LNCAP (cell line): Measurements from ENCODE around the gene GXYLT2.

Source experiments
- TF ChIP-seq, protein P1 (sequence below): fragments of 450-650 bp; IDR thresholded peaks from 2 replicates; pipeline ENCODE4 v1.5.1; 2017; ENCODE audit warnings: mild to moderate bottlenecking

Gene GXYLT2

DNA sequence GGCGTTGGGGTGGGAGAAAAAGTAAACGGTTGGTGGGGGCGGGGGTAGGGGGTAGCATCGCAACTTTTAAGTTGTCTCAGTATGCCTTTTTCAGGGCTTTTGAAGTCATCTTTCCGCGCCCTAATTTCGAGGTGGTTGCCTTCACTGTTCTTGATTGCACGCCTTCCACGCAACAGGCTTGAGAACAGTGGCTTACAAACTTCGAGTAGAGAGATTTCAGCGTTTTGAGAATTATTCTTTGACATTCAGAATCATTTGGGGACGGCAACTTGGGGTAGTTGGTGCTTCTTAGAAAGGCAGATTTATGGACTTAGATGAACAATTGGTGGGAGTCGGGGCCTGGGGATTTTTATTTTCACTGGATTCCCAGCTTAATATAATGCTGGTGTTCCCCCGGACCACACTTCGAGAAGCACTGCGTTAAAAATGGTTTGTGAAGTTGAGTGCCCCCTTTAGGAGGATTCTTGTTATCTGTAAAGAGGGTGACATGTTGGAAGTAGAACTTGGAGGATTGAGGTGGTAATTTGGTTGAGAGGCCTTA lies 109.6 kb downstream of the GXYLT2 start:
- TF ChIP-seq, protein P1, sequence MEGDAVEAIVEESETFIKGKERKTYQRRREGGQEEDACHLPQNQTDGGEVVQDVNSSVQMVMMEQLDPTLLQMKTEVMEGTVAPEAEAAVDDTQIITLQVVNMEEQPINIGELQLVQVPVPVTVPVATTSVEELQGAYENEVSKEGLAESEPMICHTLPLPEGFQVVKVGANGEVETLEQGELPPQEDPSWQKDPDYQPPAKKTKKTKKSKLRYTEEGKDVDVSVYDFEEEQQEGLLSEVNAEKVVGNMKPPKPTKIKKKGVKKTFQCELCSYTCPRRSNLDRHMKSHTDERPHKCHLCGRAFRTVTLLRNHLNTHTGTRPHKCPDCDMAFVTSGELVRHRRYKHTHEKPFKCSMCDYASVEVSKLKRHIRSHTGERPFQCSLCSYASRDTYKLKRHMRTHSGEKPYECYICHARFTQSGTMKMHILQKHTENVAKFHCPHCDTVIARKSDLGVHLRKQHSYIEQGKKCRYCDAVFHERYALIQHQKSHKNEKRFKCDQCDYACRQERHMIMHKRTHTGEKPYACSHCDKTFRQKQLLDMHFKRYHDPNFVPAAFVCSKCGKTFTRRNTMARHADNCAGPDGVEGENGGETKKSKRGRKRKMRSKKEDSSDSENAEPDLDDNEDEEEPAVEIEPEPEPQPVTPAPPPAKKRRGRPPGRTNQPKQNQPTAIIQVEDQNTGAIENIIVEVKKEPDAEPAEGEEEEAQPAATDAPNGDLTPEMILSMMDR = peak; percentile 39; the same call in 1 of the 2 replicates

DNA sequence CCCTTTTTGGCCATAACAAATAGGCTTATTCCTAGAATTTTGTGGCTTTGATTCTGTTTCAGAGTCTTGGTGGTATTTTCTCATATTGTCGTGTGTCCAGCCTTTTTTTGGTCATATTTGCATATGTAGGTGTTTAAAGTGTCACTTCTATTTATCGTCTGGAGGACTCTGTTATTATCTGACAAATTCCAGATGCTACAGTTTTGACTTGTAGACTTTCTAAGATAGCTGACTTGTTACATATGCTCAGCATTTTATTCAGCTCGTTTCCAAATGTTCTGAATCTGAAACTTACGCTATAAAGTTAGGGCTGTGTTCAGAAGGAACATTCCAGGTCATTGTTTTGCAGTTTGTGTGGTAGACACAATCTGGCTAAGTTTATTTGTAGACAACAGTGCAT lies 110.6 kb downstream of the GXYLT2 start:
- TF ChIP-seq, protein P1 = no peak

DNA sequence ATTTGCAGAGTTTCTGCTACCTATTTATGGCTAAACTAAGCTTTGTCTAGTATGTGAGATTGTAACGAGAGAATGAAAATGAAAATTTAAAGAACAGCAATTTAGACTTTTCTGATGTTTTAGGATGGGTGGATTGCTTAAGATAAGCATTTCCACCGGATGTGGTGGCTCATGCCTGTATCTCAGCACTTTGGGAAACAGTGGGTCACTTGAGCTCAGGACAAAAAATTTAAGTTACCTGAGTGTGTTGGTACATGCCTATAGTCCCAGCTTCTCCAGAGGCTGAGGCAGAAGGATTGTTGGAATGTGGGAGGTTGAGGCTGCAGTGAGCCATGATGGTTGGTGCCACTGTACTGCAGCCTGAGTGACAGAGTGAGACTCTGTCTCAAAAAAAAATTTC lies 112.1 kb downstream of the GXYLT2 start:
- TF ChIP-seq, protein P1 = no peak

DNA sequence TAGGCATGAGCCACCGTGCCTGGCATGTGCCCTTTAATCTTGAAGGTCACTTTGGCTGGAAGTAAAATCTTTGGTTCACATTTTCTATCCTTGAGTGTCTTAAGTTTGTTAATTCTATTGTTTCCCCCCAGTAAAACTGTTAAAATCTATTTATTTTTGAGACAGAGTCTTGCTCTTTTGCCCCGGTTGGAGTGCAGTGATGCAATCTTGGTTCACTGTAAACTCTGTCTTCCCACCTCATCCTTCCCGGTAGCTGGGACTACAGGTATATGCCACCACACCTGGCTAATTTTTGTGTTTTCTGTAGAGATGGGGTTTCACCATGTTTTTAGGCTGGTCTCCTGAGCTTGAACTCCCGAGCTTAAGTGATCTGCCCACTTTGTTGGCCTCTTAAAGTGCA lies 116.5 kb downstream of the GXYLT2 start:
- TF ChIP-seq, protein P1 = no peak

DNA sequence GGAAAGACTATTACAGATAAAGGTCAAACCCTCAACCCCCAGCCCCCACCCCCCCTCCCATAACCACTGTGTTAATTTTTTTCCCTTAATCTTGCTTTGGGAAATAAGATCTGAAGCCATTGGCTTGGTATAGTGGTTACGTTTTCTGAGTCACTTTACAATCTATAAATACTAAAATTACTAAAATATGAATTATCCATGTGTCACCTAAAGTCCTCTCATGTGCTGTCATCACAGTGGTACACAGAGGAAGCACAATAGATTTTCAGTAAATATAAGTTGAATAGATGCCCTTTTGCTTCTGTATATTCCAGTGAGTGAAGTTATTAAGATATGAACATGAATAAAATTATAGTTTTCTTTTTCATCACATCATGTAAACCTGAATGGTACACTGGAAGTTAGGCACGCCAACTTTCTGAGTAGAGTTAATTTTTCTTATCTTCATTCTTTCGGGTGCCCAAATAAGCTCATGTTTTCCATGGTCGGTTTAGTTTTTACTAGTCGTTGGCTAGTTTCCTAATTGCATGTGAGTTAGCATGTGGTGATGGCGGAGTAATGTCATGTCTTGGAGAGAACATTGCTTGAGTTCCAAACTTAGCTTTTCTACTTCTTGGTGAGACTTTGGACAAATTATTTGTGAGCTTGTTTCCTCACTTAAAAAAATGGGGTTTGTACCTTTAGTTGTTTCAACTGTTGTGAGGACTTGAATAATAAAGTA lies 120.3 kb downstream of the GXYLT2 start:
- TF ChIP-seq, protein P1 = no peak

DNA sequence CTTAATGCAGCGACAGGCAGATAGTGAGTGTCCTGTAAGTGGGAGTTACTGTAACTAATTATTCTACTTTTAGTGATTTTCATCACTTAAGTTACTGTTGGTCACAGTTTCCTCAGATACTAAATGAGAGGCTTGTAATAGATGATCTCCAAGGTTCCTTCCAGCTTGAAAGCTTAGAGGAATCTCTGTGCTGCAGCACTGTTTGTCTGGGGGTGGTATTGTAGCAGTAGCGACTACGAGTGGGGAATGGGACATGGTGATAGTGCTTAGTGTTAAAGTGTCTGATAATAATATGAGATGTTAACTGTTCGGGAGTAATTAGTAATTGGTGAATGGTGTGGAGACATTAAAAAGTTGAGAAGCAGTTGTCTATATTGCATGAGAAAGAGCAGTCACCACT lies 121.2 kb downstream of the GXYLT2 start:
- TF ChIP-seq, protein P1 = no peak

DNA sequence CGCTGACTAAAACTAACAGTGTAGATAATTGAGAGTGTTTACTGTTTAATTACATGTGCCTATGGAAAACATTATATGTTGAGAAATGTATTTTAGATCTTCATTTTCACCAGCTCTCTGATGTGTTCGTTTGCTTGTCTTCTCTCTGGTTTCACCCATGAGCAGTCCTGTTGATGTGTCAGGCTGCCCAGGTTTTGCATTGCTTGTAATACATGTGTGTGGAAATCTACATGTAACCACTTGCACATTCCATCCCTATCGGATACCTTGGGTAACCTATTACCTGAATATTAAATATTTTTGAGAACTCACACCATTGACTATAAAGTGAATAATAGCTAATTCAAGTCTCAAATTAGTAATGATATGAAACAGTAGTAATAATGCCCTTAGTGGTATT lies 121.9 kb downstream of the GXYLT2 start:
- TF ChIP-seq, protein P1 = no peak
